HG03432 (cell line): ENCODE measurements around the gene GRIN3A.
"Not testable (repeated sequence)": the region's sequence is repeated elsewhere in the genome, so short reads cannot be mapped to it uniquely, and the experiment has no call there.

Experiments
- ATAC-seq: cut with Tn5 transposase; IDR thresholded peaks from one replicate; pipeline ENCODE4 v1.9.1; 2021; ENCODE audit warnings: mild to moderate bottlenecking, moderate library complexity; ENCODE audit not compliant: unreplicated experiment

Gene GRIN3A

DNA sequence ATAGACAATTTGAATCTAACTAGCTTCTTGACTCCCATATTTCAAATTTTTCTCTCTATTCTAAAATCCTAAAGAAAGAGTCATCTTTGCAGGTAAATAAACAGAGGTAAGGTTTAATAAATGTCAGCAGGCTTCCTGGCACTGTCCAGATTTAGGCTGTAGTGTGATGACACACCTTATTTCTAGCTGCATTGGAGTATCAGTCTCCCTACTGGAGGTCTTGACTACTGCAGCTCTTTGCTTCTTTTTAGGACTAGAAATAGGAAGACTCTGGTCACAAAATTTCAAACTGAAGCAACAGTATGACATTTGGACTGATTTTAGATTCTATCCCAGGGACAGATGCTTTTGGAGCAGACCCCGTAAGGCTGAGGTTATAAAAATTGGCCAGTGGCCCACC is 103.0 kb downstream of the GRIN3A start:
- no peak for ATAC-seq

DNA sequence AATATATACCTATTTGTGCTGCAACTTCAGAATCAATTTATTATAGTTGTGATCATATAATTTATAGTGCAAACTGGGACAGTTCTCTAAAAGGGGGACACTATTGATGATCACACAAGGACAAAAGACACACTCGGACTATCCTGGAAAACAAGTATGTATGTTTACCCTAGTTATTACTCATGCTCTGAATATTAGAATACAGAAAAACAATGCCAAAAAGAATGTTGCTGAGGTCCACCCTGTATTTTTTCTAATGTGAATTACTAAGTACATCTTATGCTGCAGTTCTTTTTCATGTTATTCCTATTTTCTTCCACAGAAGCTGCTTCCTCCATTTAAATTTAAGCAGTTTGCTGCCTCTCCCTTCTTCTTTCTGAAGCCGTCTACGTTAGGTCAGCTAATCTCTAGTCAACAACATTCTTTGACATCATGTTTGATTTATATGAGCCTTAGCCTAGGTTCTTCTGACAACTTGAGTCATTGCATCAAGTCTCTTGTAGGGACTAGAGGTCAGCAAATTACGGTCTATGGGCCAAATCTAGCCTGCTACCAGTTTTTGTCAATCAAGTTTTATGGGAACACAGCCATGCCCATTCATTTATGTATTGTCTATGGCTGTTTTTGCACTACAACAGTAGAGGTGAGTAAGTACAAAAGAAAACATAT is 103.6 kb downstream of the GRIN3A start:
- no peak for ATAC-seq

DNA sequence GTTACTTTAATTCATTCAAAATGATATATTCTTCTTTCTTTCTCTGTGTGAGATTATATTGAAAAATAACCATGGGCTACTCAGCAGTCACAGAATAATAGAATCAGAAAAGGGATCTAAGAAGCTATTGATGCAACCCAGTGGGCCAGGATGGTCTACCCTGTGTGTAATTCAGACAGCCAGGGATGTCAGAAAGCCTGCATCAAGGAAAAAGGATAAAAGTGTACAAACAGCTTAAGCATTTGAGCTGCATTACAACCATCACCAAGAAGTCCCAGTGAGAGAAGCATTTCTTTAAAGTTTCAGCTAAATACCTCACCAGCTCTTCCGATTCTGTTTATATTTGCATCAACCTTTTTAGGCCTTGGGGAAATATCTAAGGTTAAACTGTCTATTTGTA is 105.8 kb downstream of the GRIN3A start:
- ATAC-seq = no peak

DNA sequence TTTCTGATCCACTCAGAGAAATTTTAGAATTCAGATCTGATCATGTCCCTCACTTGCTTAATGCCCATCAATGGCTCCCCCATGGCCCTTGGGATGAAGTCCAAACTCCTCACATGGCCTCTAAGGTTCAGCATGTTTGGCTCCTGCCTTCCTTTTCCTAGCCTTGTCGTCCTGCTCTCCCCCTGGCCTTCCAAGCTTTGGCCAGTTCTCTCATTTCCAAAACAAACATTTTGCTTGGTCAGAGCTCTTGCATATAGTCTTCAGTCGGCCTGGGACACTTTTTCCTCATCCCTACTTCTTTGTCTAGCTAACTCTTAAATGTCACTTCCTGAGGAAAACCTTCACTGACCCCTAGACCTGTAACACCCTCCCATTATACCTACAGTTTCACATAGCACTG is 106.6 kb downstream of the GRIN3A start:
- ATAC-seq = no peak

DNA sequence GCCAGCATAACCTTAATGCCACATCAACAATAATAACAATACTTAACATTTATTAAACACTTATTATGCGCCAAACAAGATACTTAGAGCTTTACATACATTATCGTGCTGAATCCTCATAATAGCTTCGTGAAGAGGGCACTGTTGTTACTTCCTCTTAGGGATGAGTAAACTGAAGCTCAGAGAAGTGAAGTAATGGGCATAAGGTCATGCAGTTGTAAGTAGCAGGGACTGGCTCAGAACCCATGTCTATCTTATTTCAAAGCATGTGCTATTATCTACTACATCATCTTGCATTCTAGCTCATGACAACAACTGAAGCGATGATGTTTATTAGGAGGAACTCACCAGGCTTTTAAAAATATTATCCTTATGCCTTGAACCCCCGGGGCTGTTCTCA is 108.8 kb downstream of the GRIN3A start:
- ATAC-seq = no peak

DNA sequence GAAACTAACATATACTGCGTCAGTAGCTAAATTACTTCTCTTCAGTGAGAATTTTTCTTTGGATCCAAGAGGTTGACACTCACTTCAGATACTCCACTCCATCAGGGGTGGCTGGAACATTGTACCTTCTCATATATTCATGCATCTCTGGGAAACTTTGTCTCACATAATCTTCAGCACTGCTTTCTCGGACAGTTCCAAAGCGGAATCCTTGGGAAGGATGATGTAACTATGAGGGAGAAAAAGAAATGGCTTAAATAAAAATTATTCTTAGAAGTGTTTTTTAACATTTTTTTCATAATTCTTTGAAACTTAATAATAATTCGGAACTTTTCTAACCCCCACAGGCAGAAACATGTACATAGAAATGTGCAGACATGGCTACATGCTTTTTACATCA is 110.3 kb downstream of the GRIN3A start:
- no peak for ATAC-seq

DNA sequence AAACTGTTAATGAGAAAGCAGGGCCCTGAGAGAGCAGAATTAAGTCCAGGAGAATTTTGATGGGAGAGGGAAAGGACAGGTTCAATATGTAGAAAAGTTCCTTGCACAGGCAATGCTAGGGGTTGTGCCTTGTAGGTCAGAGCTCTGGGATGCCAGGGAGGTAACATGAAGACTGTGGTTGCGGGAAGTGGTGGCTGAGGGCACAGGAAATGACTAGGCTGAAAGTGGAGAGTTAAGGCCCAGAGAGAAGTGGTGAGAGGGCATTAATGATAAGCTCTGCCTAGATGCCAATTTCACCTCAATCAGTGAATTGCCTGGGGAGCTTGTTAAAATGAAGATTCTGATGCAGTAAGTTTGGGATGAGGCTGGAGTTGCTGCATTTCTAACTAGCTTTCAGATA is 112.2 kb downstream of the GRIN3A start:
- ATAC-seq = no peak

DNA sequence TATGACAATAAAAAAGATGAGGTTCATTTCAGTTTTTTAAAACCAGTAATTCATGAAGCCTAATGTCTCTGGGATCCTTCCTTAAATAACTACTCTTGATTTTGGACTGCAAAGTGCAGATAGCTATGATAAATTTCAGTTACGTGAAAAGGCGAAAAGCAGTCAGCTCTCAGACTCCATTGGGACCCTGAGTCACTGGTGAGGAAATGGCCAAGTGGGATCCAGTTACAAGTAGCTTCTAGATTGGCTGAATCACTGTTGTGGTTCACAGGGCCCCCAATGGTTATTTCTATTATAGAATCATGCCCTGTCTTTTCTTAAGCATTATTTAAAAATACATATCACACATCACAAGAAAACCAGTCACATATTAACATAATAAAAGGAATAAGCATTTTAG is 112.6 kb downstream of the GRIN3A start:
- ATAC-seq = no peak

DNA sequence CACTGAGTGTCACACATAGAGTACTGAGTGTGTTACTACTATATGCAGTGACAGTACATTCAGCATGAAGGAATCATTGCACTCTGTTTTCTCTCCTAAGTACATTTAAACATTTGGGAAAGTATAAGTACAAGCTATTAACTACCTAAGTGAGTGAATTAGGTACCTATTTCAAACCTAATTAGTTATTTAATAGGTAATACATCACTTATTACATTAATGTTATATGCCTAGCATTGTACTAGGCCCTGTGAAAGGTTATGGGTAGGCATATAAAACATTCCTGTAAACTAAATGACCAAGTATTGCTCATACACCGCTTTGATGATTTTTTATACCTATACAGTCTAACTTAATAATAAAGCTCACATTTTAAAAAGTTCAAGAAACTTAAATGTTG is 118.0 kb downstream of the GRIN3A start:
- ATAC-seq = no peak

DNA sequence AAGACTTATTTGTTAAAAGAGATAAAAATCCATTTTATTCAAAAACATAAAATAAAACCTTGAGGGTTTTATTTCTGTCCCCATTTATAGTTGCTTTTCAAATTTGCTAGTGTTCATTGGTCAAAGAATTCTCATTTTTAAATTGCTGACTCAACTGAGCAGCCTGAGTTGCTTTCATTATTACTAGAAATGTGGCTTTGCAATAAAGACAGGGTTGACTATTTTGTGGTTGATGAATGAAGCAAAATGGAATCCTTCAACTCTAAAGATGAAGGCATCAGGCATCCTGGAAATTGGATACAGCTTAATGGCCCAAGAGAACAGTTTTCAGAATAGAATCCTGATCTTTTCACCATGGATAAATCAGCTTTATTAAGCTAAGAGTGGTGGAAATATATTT is 119.7 kb downstream of the GRIN3A start:
- peak; percentile 79 for ATAC-seq

DNA sequence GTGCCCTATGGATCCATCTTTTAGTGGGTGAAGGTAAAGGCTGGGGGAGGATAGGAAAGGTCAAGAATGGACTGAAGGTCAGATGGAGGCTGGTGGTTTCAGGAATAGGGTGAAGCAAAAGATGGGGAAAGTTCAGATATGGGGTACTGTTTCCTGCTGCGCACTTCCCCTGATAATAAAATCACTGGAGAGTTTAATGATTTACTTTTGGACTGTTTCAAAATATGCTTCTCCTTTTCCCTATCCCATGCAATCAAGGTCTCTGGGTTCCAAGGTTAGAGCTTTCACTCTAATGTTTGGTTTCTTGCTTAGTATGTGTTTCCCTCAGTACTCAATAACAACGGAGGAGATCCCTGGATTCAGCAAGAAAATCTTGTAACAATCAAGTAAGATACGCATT is 132.9 kb downstream of the GRIN3A start:
- ATAC-seq = no peak

DNA sequence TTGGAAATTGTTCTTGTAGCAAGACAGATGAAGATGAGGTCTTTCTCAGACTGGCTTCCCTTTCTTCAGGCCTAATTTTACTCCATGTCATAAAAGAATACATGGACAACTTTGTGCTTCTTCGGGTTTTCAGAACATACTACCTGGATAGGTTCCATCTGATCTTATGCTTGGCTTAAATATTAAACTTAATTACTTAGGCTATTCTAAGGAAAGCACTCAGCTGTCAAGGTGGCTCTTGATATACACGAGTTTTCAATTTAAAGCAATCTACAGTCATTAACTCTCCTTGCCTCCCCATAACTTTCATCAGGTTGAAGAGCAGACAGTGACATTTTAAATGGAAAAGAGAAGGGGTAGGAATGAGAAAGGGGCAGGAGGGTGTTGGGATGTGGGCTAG is 134.2 kb downstream of the GRIN3A start:
- ATAC-seq = no peak

DNA sequence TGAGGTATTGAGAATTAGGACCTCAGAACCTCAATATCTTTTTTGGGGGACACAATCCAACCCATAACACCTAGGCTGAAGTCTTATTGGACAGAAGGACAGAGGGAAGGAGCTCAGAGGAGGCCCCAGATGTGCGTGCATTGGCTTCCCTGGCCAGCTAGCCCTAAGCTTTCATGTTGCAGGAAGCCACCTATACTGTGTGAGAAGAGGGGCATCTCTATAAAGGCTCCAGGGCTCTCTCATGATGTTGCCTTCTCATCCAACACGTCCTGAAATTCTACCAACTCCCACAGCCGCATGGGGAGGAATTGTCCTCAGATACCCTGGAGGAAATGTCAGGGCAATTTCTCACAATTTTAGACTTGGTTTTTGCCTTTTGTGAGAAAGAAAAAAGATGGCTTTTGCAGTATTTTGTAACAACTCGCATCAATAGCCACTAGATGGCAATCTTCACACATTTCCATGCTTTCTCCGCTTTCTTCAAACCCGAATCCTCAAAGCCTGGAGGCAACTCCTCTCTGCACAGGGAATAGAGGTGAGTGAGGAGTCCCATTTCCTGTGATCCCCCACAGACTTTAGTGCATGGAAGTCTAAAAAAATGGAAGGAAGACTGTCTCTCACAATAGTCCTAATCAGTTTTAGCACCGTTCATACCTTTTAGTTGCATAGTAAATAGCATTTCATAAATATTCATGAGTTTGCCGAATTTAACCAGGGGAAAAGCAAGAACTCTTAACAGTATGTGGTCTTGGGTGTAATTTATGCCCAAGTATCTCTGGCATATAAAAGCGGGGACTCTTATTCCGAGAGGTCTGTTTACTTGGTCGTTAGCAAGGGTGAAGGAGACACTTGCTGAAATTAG is 136.3 kb downstream of the GRIN3A start:
- ATAC-seq = peak; percentile 71

DNA sequence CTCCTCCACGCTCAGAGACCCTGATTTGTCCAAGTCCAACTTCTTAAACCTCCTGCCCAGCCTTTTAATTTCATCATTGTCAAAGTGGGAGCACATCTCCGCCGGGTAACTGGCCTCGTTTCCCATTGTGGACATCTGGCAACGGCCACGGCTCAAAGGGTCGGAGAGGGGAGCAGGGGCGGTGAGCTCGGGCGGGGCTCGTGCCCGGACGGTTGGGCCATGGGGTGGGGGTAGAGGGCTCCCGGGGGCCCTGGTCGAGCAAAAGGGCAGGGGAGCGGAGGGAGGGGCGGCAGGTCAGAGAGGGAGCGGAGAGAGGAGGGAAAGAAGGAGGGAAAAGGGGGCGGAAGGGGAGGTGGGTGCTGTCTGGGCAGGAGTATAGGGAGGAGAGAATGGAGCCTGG is 143.7 kb downstream of the GRIN3A start, which contains the start of gene PPP3R2:
PPP3R2 (minus strand) TSS at position 174 of the 400 bp plus-strand sequence; CDS start at position 126, 48 bp downstream.
- no peak for ATAC-seq

DNA sequence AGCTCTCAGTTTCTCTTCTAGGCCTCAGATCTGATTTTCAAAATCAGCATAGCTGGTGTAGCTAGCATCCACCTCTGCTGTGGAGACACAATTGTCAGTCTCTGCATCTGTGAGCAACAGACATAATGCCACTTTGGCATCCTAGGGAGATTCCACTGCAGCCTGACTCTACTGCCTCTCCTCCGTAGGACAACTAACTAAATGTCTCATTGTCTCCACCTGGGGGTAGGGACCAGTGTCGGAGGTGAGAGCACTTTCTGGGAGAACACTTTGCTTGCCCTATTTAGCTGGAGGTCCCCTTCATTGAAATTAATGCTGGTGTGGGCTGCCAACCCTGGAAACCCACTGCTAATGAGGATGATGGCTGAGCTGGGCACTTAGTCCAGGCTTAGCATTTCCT is 145.1 kb downstream of the GRIN3A start:
- ATAC-seq = no peak

DNA sequence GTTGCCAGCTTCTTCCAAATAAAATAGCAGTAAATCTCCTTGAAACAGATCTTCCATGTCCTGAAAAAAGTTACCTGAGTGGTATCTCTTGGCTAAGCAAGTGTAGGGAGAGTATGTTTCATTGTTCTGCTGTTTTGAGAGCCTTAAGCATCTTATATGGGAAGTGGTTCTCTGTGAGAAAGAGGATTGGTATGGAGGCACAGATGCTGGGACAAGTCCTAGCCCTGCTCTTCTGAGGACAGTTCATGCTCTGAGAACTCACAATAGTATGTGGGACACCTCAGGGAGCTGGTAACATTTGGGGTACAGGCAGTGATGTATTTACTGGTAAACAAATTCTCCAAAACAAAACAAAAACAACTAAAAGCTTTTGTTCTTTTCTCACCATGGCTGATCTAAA is 145.7 kb downstream of the GRIN3A start:
- ATAC-seq = no peak

DNA sequence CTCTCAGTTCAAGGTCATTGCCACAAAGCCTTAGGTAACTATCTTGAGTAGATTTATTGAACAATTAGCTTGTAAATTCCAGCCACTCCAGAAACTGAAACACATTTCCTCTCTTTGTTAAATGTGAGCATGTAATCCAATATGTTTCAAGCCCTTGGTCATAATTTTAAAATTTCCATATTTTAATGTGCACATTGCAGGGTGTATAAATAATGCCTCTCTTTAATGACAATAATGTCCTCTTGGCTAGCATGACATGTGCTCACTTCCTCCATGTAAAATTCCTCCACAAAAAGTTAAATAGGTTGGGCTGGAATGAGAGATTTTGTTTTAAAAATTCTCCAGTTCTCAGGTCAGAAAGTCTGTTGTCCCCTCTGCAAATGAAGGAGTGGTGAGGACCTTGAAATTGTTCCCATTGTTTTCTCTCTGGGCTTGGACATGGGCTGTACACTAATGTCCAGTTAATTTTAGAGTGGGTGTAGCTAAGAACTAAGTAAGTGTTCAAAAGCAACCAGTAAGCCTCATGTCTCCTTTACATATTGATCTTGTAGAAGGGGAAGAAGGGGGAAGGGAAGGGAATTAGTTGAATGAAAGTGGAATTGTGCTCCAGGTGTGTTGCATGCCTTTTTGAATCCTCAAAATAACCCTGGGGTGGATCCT is 146.5 kb downstream of the GRIN3A start:
- ATAC-seq = no peak

DNA sequence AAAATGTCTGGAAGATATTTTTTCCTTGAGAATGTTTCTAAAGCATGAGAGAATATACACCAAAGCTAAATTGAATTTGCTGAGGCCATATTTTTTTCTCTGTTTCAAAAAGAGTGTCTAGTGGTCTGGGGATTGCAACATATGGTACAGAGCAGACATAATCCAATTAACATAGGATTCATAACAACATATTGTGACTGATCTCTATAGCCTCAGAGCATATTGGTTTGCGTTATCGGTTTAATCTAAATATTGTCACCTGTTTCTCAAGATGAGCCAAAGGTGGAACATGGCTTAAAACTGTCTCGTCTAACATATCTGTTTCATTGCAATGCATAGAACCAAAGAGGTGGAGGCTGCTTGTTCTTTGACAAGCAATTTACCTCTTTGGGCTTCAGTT is 147.5 kb downstream of the GRIN3A start:
- no peak for ATAC-seq

DNA sequence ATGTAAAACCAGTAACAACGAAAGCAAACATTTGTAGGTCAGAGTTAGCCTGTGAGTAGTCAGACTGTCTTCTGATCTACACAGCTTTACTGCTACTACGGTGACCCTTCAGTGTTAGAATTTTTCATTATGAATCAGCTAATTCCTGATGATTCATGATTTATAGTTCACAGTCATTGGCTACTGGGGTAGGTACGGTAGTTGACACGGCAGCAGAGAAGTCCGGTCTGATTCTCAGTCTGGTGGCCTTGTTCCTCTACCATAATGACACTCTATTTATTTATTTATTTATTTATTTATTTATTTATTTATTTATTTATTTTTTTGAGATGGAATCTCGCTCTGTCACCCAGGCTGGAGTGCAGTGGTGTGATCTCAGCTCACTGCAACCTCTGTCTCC is 148.4 kb downstream of the GRIN3A start:
- ATAC-seq = not testable (repeated sequence)

DNA sequence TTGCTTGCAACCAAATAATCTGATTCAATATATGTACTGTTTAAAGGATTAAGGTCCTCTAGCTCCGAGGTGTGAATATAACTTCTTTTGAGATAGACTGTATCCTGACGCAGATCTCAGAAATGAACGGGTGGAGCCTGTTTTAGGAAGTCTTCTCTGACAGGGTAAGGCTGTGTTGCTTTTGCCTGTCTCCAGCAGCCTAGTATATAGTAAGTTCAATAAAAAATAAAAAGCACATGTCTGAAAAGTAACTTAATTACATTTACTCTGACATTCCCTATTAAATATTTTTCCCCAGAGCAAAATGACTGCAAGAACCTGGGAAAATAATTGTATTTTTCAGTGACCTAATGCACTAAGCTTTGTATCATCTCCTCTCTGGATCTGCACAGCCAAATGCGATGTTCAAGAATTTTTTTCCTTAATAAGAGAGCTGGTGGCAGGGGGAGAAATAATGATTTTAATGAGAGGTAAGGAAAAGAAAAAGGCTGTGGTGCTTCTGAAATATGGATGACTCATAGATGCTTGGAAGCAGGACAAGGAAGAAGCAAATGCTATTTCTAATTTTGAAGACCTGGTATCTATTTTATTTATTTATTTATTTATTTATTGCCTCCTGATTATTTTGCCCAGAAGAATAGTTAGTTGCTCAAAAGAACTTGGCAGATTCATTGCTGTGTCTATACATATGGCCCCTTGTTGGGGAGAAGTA is 151.0 kb downstream of the GRIN3A start:
- ATAC-seq = no peak

DNA sequence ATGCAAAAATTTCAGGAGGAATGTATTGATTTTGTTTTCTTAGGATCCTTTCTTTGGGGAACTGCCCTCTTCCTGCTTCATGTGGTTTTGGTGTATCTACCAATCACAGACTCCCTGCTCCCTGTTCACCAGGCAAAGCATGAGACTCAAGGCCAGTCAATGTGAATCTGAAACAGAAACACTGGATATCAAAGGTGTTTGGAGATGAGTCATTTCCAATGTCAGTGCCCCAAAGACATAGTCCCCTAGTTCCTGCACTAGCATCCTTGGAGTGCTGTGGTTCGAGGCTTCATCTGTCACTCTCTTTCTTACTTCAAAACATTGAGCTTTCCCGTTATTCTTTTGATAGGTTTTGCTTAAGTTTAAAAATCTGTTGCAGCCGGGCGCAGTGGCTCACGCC is 151.8 kb downstream of the GRIN3A start:
- ATAC-seq = peak; percentile 93
